ENCODE results near the gene ESPL1.

The ESPL1 gene

DNA sequence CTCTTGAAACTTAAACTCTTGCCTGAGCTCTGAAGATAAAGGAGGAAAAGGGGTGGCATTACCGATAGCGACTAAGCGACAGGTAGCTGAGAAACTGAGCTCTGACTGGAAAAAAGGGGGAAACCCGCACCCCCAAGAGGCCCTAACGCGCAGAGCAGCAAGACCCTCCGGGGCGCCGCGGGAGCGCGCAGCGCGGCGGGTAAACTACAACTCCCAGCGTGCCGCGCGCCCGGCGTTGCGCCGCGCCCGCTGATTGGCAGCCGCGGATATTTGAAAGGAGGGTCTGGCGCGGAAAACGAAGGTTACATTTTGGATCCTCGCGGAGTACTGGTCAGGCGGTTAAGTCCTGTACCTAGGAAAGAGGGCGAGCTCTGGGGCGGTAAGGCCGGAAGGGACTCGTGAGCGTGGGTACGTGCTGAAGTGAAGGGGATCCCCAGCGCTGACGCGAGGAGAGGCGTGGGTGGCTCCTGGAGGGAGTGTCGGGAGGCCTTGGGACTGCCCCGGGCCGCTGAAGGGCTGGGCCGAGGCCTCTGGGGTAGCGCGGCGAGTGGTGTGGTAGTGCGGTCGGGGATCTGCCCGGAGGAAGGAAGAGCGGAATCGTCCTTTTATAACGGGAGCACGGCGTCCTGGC, at the start of gene ESPL1:
TSS of gene ESPL1 (plus strand) at position 301 of the 631 bp plus-strand sequence. CDS start 468 bp downstream, outside the sequence.
- peak; percentile 44 for DNase-seq

DNA sequence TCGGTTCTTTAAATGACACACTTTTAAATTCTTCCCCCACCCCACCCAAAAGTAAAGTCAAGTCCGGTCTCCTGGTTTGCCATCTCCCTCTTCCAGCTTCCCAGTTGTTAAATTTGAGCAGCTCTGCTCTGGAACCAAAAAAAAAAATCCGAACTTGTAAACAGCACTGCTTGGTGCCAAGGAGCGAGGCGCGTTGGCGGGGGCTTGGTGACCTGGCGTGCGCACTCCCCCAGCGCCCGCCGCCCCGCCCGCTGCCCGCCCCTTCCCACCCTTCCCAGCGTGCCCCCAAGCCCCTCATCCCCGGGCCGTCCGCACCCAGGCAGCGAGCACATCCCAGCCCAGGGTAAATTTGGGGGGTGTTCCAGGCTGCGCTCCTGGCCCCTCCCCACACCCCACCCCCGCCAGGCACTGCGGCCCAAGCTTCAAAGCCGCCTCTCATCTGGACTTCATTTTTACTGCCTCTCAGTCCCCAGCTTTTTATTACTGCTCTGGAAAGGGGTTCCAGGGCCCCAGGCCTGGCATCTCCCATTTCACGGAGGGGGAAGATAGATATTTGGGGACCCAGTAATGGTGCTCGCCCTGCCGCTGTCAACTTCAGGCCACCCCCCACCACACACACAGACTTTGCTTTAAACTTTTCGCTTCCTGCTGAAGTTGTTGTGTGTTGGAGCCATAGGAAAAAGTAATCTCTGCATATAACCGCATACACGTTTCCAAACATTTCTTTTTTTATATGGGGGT, 49.4 kb upstream of the ESPL1 start:
- DNase-seq, result no peak

DNA sequence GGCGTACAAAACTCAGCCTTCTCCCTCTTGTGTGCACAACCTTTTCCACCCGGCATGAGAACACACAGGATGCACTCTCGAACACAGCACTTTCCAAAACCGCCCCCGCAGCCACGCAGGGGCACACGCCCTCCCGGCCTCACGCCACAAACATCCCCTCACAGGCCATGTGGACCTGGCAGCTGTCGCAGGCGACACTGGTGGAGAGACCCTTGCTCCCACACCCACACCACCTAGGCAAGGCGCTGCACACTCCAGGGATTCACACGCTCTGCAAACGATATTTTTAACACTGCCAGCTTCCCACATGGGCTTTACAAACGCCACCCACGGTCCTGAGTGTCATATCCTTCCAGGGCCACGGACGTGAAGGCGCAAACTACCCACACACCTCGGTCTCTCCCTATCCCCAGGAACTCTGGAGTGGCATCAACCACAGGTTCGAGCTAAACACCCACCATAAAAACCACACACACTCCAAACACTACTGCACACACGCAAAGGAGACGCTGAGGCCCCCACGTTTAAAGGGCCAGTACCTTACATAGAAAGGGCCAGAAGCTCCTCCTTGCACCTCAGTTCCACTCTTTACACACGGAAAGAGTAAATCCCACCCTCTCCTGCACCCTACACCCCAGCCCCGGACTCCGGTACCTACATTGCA, 48.7 kb upstream of the ESPL1 start:
- no peak for DNase-seq

DNA sequence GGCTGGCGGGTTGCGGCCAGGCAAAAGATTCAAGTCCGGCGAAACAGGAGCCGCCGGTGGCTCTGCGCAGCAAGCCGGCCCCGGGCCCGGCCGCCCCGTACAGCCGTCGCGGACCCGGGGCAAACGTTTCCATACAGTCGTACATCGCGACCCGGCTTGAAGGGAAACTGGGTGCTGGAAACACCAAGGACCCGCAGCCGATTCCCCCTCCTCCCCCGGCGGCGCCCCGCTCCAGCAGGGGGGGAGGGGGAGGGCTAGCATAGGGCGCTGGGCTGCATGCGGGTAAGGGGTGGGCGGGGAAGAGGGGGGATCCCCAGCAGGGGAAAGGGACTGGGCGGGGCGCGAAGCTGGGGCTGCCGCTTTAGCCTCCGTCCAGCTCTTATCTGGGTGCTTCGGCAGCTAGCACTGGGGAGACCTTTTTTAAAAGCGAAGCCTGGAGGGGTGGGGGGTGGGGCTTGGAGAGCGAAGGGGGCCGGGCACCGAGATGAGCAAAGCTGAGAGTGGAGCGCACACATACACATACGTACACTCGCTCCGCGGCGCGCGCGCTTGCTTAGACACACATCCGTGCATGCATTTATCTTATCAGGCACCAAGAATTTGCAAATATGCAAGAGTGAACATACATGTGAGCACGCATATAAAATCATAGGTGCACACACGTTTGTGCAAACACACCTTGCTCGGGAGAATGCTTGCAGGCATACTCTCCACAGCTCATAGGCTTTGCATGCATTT, 48.0 kb upstream of the ESPL1 start:
- DNase-seq, result no peak

DNA sequence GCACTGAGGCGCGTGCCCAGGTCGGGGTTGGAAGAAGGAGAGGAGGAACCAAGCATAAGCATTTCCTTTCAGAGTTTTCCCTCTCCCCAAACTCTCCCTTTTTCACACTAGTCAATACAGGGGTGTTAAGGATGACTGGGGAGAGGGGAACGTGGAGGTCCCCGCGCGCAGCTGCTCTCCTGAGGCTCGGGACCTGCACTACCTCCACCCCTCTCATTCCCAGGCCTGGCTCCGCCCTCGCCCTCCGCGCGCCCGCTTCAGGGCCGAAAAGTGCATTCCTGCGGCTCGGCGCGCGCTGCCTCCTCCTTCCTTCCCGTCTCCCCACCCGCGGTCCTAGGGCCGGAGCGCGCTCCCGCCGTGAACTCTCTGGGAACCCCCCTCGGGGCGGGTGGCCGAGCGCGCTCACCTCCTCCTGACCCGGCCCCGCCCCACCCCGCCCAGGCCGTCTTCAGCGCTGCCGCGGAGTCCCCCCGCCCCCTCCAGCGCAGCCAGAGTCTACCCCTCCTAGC, 47.4 kb upstream of the ESPL1 start:
- DNase-seq, result peak; percentile 73

DNA sequence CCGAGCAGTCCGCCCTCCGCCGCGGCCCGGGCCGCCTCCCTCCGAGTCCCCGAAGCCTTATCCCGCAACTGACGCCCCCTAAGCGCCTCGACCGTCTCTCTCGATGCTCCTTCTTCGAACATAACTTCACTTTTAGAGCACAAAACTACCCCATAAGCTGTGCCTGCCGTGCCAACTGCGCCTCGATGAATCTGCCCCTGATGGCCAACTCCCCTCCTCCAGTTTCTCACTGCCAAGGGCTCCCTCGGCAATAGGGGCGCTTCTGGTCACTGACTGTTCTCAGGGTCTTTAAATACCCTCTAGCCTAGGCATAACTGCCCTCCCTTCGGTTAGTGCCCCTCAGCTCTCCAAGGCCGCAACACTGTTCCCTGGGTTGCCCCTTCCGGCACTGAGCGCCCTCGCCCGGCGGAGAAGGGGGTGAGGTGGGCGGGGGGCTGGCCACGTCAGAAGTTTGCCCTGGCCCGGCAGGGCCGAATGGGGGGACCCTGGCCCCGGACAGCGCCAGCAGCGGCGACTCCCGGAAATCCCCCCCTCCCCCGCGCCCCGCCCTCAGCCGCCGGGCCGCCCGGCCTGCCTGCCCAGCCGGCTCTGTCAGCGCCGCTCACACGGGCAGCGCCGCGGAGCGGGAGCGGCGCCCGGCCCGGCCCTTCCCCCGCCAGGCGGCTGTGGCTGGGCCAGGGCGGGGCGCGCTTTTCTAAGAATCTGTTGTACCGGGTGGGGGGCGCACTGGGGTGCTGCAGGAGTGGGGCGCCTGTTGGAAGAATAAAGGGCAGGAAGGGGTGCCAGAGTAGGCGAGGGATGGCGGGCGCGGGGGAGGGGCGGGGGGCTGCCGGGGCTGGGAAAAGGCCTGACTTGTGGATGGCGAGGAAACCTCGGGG, 46.7 kb upstream of the ESPL1 start:
- no peak for DNase-seq

DNA sequence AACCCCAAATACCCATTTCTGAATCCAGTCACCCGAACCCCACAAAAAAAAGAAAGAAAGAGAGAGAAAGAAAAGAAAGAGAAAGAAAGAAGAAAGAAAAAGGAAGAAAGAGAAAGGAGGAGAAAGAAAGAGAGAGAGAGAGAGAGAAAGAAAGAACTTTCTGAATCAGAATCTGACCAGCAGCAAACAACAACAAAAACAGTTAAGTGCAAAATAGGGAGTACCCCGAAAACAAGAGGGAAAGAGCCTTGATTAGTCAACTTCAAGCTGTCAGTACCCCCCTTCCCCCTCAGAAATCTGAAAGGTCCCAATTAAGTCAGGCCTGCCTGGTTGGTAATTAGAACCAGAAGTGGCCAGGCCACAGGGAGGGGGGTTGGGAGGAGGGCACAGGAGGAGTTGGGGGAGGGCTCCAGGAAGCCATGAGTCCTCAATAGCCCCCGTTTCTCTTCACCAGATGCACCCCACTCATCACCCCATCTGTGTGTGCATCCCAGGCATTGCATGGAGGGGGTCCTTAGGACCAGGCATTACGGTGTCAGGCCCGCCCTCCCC, 45.9 kb upstream of the ESPL1 start:
- no peak for DNase-seq

DNA sequence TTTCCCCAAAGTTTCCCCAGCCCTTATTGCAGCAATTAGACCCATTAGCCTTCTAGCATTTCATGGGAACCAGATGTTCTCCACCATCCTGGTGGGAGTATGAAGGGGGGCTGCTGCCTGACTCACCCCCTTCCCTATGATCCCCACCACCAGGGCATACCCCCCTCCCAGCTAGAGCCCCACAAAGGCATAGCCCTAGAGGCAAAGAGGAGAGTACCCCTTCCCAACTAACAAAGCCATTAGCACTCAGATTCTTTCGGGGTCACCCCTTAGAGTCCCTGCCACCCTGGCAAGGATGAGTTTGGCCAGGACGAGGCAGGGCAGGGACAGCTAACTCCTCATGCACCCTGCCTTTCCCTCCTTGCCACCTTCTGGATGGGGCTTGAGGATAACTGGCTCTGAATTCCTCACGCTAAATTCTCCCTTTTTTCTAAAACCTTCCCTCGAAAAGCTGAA, 45.3 kb upstream of the ESPL1 start:
- no peak for DNase-seq

DNA sequence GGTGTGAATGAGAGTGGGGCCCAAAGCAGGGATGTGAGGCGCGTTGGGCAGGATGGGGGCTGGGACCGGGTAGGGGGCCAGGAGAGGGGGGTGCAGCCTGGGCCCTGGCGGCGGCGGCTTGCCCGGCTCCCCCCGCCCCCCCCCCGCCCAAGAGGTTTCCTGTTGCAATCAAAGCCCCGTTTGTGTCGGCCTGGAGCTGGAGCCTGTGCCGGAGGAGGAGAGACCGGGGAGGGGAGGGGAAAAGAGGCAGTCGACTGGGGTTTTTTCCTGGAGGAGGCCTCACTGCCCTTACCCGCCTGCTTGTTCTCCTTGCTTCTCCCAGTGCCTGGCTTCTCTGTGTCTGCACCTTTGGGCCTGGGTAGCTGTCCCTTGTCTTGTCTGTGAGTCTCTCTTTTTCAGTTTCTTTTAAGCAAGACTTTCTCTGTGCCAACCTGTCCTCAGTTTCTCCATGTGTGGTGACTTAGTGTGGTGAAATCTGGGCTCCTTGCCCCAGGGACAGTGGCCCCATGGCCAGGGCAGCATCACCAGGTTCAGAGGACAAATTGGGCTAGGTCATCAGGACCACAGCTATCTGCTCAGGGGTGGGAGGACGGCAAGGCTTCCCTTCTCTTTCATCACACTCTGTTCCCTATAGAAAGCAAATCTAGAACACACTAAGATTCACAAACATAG, 44.6 kb upstream of the ESPL1 start:
- no peak for DNase-seq

DNA sequence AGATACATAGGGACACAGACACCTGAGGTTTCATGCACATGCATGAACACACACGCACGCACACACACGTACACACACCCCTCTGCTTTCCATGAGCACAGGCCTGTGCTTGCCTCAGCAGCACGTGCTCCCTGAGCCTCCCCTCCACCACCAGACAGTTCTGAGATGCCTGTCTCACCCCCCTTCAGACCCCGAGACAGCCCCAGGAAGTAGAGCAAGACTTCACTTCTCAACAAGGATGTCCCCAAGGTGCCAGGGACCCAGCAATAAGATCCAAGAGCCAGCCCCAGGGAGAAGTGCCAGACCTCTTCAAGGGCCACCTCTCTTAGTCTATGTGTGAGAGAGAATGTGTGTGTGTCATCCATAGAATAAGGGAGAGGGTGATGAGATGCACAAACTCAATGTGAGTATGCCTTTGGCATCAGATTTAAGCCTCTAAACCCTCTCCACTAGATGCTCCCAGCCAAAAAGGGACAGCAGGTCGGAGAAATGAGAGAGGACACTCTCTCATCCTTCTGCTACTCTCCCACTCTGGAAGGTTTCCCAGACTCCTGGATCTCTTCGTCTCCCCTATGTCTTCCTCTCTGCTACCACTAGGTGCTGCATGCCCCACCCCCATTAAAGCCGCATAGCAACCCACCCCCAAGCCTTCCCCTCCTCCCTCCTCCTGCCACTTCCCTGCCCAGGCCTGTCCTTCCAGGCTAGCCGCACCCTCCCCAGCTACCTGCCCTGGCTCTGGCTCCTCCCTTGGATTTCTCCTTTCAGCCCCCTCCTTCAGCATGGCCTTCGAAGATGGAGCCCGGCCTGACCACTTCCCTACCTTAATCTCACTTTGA, 43.8 kb upstream of the ESPL1 start:
- DNase-seq, result no peak

DNA sequence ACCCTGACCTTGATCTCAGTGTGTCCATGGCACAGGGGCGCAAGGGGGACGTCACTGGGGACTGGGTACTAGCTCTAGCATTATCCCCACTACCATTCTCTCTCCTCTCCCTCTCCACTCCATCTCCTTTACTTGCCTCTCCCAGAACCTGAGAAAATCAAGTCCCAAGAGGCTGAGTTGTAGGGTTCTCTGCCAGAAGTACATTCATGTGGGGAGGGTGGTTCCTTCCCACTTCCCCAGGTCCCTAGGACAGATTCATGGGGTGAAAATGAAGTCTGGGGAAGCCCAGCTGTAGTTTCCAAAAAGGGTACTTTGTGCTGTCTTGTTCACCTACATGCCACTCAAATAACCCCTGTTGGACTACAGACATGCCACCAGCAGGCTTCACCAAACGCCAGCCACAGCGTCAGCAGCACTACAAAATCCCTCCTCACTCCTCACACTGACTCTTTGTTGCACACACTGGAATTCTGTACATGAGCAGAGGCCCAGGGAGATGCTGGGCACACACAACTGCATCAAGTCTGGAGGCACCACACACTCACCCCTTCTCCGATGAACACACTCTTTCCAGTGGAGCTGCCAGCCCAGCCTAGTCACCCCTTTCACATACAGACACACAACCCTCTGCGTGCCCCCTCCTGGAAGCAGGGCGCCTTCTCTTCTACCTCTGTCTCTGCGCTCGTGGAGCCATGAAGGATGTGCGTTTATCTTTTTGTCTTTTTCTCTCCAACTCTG, 43.0 kb upstream of the ESPL1 start:
- no peak for DNase-seq

DNA sequence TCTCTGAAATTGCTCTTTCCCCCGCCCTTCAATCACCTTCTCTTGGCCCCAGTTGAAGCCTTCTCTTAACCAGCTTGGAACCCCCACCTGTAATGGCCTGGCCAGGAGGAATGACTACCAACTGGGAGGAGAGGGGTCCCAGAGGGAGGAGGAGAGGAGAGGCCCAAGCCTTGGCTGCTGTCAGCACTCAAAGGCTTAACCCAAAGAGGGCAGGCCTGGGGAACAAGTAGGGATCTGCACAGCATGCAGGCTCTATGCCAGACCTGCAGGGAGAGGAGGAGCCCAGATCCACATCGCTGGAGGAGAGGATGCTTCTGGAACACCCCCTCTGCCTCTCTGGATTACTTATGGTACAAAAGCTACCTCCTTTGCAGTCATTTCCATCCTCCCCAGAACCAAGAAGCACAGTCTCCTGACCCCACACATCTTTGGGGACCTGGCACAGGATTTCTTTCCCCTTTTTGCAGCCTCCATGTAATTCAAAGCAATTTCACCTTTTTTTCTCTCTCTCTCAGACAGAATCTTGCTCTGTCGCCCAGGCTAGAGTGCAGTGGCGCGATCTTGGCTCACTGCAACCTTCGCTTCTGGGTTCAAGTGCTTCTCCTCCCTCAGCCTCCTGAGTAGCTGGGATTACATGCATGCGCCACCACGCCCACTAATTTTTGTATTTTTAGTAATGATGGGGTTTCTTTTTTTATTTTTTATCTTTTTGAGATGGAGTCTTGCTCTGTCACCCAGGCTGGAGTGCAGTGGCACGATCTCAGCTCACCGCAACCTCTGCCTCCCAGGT, 42.3 kb upstream of the ESPL1 start:
- DNase-seq, result no peak

DNA sequence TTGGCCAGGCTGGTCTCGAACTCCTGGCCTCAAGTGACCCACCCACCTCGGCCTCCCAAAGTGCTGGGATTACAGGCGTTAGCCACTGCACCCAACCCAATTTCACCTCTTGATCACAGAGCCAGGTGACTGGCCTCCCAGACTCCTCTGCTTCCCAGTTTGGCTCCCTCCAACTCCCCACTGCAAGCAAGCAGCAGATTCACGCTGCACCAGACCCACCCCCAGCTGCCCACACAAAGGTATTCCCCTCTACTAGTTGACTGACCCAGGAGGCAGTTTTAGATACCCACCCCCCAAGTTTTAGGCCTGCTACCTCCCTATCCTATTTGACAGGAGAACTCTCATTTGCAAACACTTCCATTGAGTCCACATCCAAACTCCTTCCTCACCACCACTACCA, 41.3 kb upstream of the ESPL1 start:
- no peak for DNase-seq

DNA sequence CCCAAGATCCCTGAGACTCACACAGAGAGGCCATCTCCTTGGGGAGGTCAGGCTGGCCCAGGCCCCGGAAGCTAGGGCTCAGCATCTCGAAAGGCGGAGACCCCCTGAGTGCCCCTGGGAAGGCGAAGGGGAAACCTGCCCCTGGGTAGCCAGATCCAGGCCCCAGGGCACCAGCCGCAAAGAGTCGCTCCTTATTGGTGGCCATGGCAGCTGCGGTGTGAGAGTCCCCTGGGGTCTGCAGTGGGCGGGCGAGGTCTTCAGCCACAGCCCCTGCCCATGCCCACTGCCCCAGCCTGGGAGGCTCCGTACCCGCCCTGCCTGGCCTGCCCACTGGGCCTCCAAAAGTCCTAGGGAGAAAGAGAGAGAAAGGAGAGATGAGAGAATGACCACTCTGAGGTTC, 40.8 kb upstream of the ESPL1 start:
- DNase-seq, result no peak

DNA sequence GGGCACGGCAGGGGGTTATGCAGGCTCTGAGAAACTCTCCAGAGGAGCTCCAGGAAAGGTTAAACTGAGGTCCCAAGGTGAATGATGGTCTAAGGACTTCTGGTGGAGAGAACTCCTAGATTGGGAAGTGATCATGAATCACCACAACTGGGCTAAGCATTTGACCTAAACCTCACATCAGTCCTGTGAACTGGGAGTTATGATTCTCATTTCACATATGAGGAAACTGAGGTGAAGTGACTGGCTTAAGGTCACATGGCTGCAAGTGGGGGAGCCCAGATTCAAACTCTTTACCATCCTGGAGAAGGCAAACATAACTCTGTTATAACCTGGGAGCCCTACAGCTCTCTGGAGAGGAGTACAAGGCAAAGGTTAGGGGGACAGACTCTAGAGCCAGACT, 40.3 kb upstream of the ESPL1 start:
- no peak for DNase-seq

DNA sequence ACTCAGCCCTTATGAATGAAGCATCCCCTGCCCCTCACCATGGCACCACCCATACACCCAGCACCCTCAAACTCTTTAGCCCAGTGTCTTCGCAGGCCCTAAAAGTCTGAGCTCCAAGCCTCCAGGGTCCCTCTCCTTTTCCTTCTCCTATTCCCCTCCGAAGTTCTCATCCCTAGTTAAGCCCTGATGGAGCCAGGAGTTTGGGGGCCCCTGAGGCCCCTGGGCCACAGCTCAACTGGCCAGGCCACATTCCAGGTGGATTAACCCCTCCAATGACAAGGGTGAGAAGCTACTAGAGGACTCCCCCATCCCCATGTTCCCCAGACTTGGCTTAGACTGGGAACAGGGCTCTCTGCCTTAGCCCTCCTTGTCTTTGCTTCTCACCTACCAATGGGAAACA, 38.6 kb upstream of the ESPL1 start:
- no peak for DNase-seq

DNA sequence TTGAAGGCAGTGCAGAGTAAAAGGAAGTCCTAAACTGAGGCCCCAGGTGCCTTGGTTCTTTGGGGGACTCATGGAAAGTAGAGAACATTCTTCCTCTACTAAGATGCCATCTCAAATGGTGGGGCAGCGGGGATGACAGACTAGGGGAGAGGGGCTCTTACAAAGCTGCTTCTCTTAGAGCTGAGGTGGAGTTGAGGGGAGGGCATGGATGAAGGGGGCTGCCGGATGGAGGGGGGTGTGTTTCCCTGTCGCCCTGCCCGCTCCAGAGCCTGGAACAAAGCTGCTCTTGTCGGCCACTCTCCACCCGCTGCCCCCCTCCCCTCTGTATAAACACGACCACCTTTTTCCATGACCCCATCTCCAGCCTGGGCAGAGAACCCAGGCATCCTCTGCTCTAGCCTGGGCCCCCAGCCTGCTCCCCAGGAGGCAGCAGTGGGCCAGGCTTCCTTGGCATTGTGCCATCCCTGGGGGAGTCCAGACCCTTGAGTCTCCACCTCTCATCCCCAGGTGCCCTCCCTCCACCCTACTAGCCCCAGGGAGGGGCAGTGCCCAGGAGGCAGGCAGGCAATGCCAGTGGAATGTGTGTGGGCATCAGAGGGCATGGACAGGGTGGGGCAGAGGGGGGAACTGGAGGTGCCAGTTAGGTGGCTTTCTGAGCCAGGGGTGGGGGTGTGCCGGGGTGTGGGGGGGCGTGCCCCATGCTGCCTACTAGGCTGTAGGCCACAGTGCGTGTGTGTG, 37.8 kb upstream of the ESPL1 start:
- no peak for DNase-seq

DNA sequence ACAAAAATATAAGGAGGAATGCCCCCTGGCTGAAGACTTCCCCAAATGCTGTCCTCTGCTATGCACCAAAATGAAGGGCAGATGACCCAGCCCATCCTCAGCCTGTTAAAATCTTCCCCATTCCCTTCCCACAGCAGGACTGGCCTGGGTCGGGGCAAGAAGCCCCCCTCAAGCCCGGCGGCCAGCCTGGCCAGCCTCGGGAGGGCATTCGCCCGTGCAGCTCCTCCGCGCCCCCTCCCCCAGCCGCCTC, 36.5 kb upstream of the ESPL1 start:
- DNase-seq, result no peak
